SK-N-SH (cell line): ENCODE data around the gene NDUFS6. TPM values are rescaled to one million over a fixed set of nuclear protein-coding genes. Genes with fewer than 3 reads are reported as not detected.

Source experiments
- CTCF ChIA-PET: fragments of 300-600, 350-600 bp; formaldehyde crosslinking; extraction: SDS; loops from one replicate; lab custom pipeline; 2021; lab: Yijun Ruan, JAX
- POLR2A ChIA-PET: fragments of 350-600 bp; sonication (Branson Sonifier 250); formaldehyde crosslinking; extraction: SDS; loops from one replicate; lab custom pipeline; 2020; ENCODE audit warnings: antibody characterized with exemption, inconsistent platforms; lab: Yijun Ruan, JAX
- DNase-seq: peaks from one replicate; pipeline ENCODE4 v3.0.0; 2012
- H2AFZ ChIP-seq: fragments of 200-600 bp; sonication (generic); 2 replicates; pipeline ENCODE4 v1.8.1; 2016; ENCODE audit warnings: antibody characterized with exemption, mild to moderate bottlenecking, low read depth
- H3F3A ChIP-seq: fragments of 200-600 bp; sonication (generic); replicated peaks from 2 replicates; pipeline ENCODE3; 2016; ENCODE audit warnings: antibody characterized with exemption, mild to moderate bottlenecking; ENCODE audit not compliant: insufficient read depth
- H3K27ac ChIP-seq, 2 experiments: fragments of 200-500 bp in 1 of 2; fragments of 200-600 bp in 1 of 2; sonication (Bioruptor generic) in 1 of 2; sonication (generic), shearing (Covaris generic) in 1 of 2; 2 replicates each; pipeline versions ENCODE4 v1.5.1 to v1.6.1; 2014 to 2016; ENCODE audit warnings: low read depth in 2 of 2, inconsistent platforms in 1 of 2, low read length in 1 of 2, mild to moderate bottlenecking in 1 of 2, mixed read lengths in 1 of 2
- H3K27me3 ChIP-seq: fragments of 200-600 bp; sonication (generic), shearing (Covaris generic); 2 replicates; pipeline ENCODE4 v1.6.1; 2016; ENCODE audit warnings: mixed run types; ENCODE audit not compliant: insufficient read depth
- H3K36me3 ChIP-seq, 2 experiments: fragments of 200-500 bp in 1 of 2; fragments of 200-600 bp in 1 of 2; sonication (Bioruptor generic) in 1 of 2; sonication (generic) in 1 of 2; replicated peaks in 1 of 2; 2 replicates each; pipeline versions ENCODE3 to v1.5.1; 2014 to 2016; ENCODE audit warnings: low read length in 1 of 2, mild to moderate bottlenecking in 1 of 2; ENCODE audit not compliant: insufficient read depth in 2 of 2, control insufficient read depth in 1 of 2
- H3K4me1 ChIP-seq, 2 experiments: fragments of 200-500 bp in 1 of 2; fragments of 200-600 bp in 1 of 2; sonication (Bioruptor generic) in 1 of 2; sonication (generic), shearing (Covaris generic) in 1 of 2; 2 replicates each; pipeline versions ENCODE4 v1.5.1 to v1.6.1; 2014 to 2016; ENCODE audit warnings: low read depth in 1 of 2, low read length in 1 of 2, mixed run types in 1 of 2; ENCODE audit not compliant: insufficient read depth in 2 of 2, control insufficient read depth in 1 of 2
- H3K4me2 ChIP-seq: fragments of 200-600 bp; sonication (generic), shearing (Covaris generic); 2 replicates; pipeline ENCODE4 v1.6.1; 2017; ENCODE audit warnings: mixed run types
- H3K4me3 ChIP-seq, 2 experiments: fragments of 200-500 bp in 1 of 2; fragments of 200-600 bp in 1 of 2; sonication (Bioruptor generic) in 1 of 2; sonication (generic), shearing (Covaris generic) in 1 of 2; 2 replicates each; pipeline versions ENCODE4 v1.5.1 to v1.8.1; 2014 to 2016; ENCODE audit warnings: low read depth in 2 of 2, inconsistent platforms in 1 of 2, low read length in 1 of 2, mild to moderate bottlenecking in 1 of 2, mixed read lengths in 1 of 2, moderate library complexity in 1 of 2
- H3K79me2 ChIP-seq: fragments of 200-600 bp; sonication (generic); 2 replicates; pipeline ENCODE4 v1.8.1; 2017; ENCODE audit warnings: mild to moderate bottlenecking; ENCODE audit not compliant: insufficient read depth
- H3K9ac ChIP-seq: fragments of 200-600 bp; sonication (generic); 2 replicates; pipeline ENCODE4 v1.6.1; 2017; ENCODE audit warnings: mixed run types
- H3K9me2 ChIP-seq: fragments of 200-600 bp; sonication (generic); 2 replicates; pipeline ENCODE4 v1.6.1; 2017; ENCODE audit warnings: mixed run types
- H3K9me3 ChIP-seq: fragments of 200-600 bp; sonication (generic); 2 replicates; pipeline ENCODE4 v1.6.1; 2017; ENCODE audit warnings: mixed run types, mild to moderate bottlenecking, moderate library complexity
- H4K20me1 ChIP-seq: fragments of 200-600 bp; sonication (generic); 2 replicates; pipeline ENCODE4 v1.6.1; 2017; ENCODE audit warnings: mild to moderate bottlenecking, mixed run types; ENCODE audit not compliant: insufficient read depth
- ELF1 ChIP-seq: IDR thresholded peaks from 2 replicates; pipeline ENCODE4 v1.4.0; 2012
- EP300 ChIP-seq, 2 experiments: IDR thresholded peaks; 2 replicates each; pipeline versions ENCODE4 v1.4.0 to v1.6.1; 2012; ENCODE audit warnings: borderline replicate concordance in 1 of 2, low read depth in 1 of 2, low read length in 1 of 2
- EZH2phosphoT487 ChIP-seq: fragments of 200-600 bp; sonication (generic); IDR thresholded peaks from 2 replicates; pipeline ENCODE4 v1.6.1; 2017; ENCODE audit warnings: low read depth, mixed run types, mild to moderate bottlenecking, antibody characterized with exemption, moderate library complexity, borderline replicate concordance
- FOSL2 ChIP-seq: IDR thresholded peaks from 2 replicates; pipeline ENCODE4 v1.4.0; 2012; ENCODE audit warnings: low read depth, mild to moderate bottlenecking, moderate library complexity, borderline replicate concordance
- FOXM1 ChIP-seq: IDR thresholded peaks from 2 replicates; pipeline ENCODE4 v1.4.0; 2012; ENCODE audit warnings: low read depth, mild to moderate bottlenecking
- GATA2 ChIP-seq: sonication (generic); formaldehyde crosslinking; IDR thresholded peaks from 2 replicates; pipeline ENCODE4 v1.5.0; 2020; ENCODE audit warnings: mild to moderate bottlenecking, missing genetic modification reagents
- JUND ChIP-seq: IDR thresholded peaks from 2 replicates; pipeline ENCODE4 v1.4.0; 2012
- MEF2A ChIP-seq: IDR thresholded peaks from 2 replicates; pipeline ENCODE4 v1.4.0; 2012; ENCODE audit warnings: low read depth, borderline replicate concordance
- NFIC ChIP-seq: IDR thresholded peaks from 2 replicates; pipeline ENCODE4 v1.4.0; 2012; ENCODE audit warnings: borderline replicate concordance
- NRF1 ChIP-seq: IDR thresholded peaks from 2 replicates; pipeline ENCODE4 v1.6.1; 2012; ENCODE audit warnings: low read depth, mild to moderate bottlenecking, low read length
- POLR2AphosphoS5 ChIP-seq: IDR thresholded peaks from 2 replicates; pipeline ENCODE4 v1.6.1; 2012; ENCODE audit warnings: low read depth, low read length
- RFX5 ChIP-seq: IDR thresholded peaks from 2 replicates; pipeline ENCODE4 v1.6.1; 2012; ENCODE audit warnings: mild to moderate bottlenecking, improper control_type of control experiment, low read length
- RXRA ChIP-seq: IDR thresholded peaks from 2 replicates; pipeline ENCODE4 v1.4.0; 2012; ENCODE audit warnings: low read depth, mild to moderate bottlenecking, borderline replicate concordance
- SIN3A ChIP-seq: IDR thresholded peaks from 2 replicates; pipeline ENCODE4 v1.6.1; 2012; ENCODE audit warnings: low read depth, mild to moderate bottlenecking, low read length, moderate library complexity, borderline replicate concordance
- TEAD4 ChIP-seq: IDR thresholded peaks from 2 replicates; pipeline ENCODE4 v1.4.0; 2012; ENCODE audit warnings: mild to moderate bottlenecking, borderline replicate concordance; ENCODE audit not compliant: insufficient read depth
- YY1 ChIP-seq: IDR thresholded peaks from 2 replicates; pipeline ENCODE4 v1.4.0; 2012; ENCODE audit warnings: low read depth, mild to moderate bottlenecking
- WGBS: methylation state at CpG from one replicate; pipeline ENCODE4 v1.1.6; 2017; ENCODE audit warnings: low lambda C conversion rate; 5-methylcytosine and 5-hydroxymethylcytosine counted together
- polyA plus RNA-seq, 3 experiments: library from polyadenylated mRNA; depleted of rRNA; stranded (reverse); fragments of >200 nt; gene quantifications; 2 replicates each; pipeline ENCODE4 v1.2.3, GENCODE V29; 2012
- TF ChIP-seq, protein P1 (sequence below): IDR thresholded peaks from 2 replicates; pipeline ENCODE4 v1.6.1; 2012; ENCODE audit warnings: mild to moderate bottlenecking, low read depth, low read length, moderate library complexity
- TF ChIP-seq, protein P2 (sequence below): IDR thresholded peaks from 2 replicates; pipeline ENCODE4 v1.4.0; 2012; ENCODE audit warnings: low read depth, borderline replicate concordance

Gene NDUFS6
- polyA plus RNA-seq, 1 of the 3 experiments (the other 2 are of a cell fraction): 316 TPM

DNA sequence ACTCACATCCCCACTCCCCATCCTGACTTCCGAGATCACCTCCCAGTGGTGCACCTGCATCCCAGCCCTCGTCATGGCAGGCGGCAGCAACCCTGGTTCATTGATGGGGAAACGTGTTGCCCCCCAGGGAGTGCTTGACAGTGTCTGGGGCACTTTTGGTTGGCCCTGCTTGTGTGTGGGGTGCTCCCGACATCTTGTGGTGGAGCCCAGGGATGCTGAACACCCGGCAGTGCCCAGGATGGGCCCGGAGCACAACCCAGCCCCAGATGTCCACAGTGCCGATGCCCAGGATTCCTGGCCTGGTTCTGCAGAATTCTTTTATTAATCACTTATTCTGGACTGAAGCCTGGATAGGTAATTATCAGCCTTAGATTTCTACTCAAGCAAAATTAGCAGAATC lies 5.3 kb upstream of the NDUFS6 start:
- Histone ChIP-seq H3K9me3 (no peaks in the 10 kb centered on the region), H3F3A (no peaks in the 10 kb centered on the region), H3K79me2 (peaks cover 20% of the 10 kb centered on the region), H2AFZ (no peak overlapping the region), H3K4me3 (no peak overlapping the region), H4K20me1 (no peaks in the 10 kb centered on the region), H3K4me2 (no peak overlapping the region), H3K4me1 (peaks cover 5 to 23% of the 10 kb centered on the region in 2 experiments; a peak in 2 of 4 replicates), H3K36me3 (peaks cover 12 to 22% of the 10 kb centered on the region in 2 experiments), H3K9me2 (no peaks in the 10 kb centered on the region), H3K9ac (no peak overlapping the region), H3K27me3 (no peaks in the 10 kb centered on the region), H3K27ac (no peak overlapping the region)
- POLR2A ChIA-PET: no interaction called here
- no peak for TF ChIP-seq TEAD4
- TF ChIP-seq FOXM1: no peak
- no peak for TF ChIP-seq MEF2A
- no peak for TF ChIP-seq ELF1
- TF ChIP-seq, protein P1, sequence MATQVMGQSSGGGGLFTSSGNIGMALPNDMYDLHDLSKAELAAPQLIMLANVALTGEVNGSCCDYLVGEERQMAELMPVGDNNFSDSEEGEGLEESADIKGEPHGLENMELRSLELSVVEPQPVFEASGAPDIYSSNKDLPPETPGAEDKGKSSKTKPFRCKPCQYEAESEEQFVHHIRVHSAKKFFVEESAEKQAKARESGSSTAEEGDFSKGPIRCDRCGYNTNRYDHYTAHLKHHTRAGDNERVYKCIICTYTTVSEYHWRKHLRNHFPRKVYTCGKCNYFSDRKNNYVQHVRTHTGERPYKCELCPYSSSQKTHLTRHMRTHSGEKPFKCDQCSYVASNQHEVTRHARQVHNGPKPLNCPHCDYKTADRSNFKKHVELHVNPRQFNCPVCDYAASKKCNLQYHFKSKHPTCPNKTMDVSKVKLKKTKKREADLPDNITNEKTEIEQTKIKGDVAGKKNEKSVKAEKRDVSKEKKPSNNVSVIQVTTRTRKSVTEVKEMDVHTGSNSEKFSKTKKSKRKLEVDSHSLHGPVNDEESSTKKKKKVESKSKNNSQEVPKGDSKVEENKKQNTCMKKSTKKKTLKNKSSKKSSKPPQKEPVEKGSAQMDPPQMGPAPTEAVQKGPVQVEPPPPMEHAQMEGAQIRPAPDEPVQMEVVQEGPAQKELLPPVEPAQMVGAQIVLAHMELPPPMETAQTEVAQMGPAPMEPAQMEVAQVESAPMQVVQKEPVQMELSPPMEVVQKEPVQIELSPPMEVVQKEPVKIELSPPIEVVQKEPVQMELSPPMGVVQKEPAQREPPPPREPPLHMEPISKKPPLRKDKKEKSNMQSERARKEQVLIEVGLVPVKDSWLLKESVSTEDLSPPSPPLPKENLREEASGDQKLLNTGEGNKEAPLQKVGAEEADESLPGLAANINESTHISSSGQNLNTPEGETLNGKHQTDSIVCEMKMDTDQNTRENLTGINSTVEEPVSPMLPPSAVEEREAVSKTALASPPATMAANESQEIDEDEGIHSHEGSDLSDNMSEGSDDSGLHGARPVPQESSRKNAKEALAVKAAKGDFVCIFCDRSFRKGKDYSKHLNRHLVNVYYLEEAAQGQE: no peak
- no peak for TF ChIP-seq NRF1
- TF ChIP-seq POLR2AphosphoS5: no peak
- TF ChIP-seq JUND: no peak
- TF ChIP-seq EZH2phosphoT487: no peak
- no peak for TF ChIP-seq RFX5
- TF ChIP-seq RXRA: no peak
- TF ChIP-seq NFIC: no peak
- TF ChIP-seq, protein P2, sequence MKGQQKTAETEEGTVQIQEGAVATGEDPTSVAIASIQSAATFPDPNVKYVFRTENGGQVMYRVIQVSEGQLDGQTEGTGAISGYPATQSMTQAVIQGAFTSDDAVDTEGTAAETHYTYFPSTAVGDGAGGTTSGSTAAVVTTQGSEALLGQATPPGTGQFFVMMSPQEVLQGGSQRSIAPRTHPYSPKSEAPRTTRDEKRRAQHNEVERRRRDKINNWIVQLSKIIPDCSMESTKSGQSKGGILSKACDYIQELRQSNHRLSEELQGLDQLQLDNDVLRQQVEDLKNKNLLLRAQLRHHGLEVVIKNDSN: no peak
- TF ChIP-seq FOSL2: no peak
- no peak for TF ChIP-seq YY1
- TF ChIP-seq GATA2: no peak
- no peak for TF ChIP-seq SIN3A
- no peak for TF ChIP-seq EP300 (IDR thresholded peaks at IDR 0.05; ENCODE audit: borderline replicate concordance in 1 of 2, low read depth in 1 of 2, low read length in 1 of 2)
- 82% methylated on average over 2 of the region's 8 CpGs for WGBS
- DNase-seq: no peak
- CTCF ChIA-PET: no interaction called here
